A673 (cell line): ENCODE data around the gene DGAT2.

ENCODE experiments used
- CTCF ChIP-seq: fragments of 300-800, 200-600 bp; sonication (generic); conservative IDR thresholded peaks from 2 replicates; pipeline ENCODE4 v1.5.1; 2017; ENCODE audit warnings: low read depth, mild to moderate bottlenecking, antibody characterized with exemption, low read length, moderate library complexity, mixed read lengths
- EZH2 ChIP-seq: fragments of 200-600 bp; sonication (generic); IDR thresholded peaks from 2 replicates; pipeline ENCODE4 v1.6.1; 2017; ENCODE audit warnings: borderline replicate concordance, low read depth, mild to moderate bottlenecking, mixed read lengths, antibody characterized with exemption, low read length; ENCODE audit not compliant: poor library complexity, severe bottlenecking

GRCh38 chr11:75722669-75723042, 45.9 kb upstream of the DGAT2 start:
- TF ChIP-seq CTCF (no peak), EZH2 (no peak)
